SK-N-SH (cell line): ENCODE data around the gene FOXK2. TPM values are rescaled to one million over a fixed set of nuclear protein-coding genes. Genes with fewer than 3 reads are reported as not detected.
A peak's percentile ranks its signal among the peaks of the same experiment; 100 is the strongest.

Source experiments
- CTCF ChIA-PET: fragments of 300-600, 350-600 bp; formaldehyde crosslinking; extraction: SDS; loops from one replicate; lab custom pipeline; 2021; lab: Yijun Ruan, JAX
- POLR2A ChIA-PET: fragments of 350-600 bp; sonication (Branson Sonifier 250); formaldehyde crosslinking; extraction: SDS; loops from one replicate; lab custom pipeline; 2020; ENCODE audit warnings: antibody characterized with exemption, inconsistent platforms; lab: Yijun Ruan, JAX
- DNase-seq: peaks from one replicate; pipeline ENCODE4 v3.0.0; 2012
- H2AFZ ChIP-seq: fragments of 200-600 bp; sonication (generic); 2 replicates; pipeline ENCODE4 v1.8.1; 2016; ENCODE audit warnings: antibody characterized with exemption, mild to moderate bottlenecking, low read depth
- H3F3A ChIP-seq: fragments of 200-600 bp; sonication (generic); replicated peaks from 2 replicates; pipeline ENCODE3; 2016; ENCODE audit warnings: antibody characterized with exemption, mild to moderate bottlenecking; ENCODE audit not compliant: insufficient read depth
- H3K27ac ChIP-seq, 2 experiments: fragments of 200-500 bp in 1 of 2; fragments of 200-600 bp in 1 of 2; sonication (Bioruptor generic) in 1 of 2; sonication (generic), shearing (Covaris generic) in 1 of 2; 2 replicates each; pipeline versions ENCODE4 v1.5.1 to v1.6.1; 2014 to 2016; ENCODE audit warnings: low read depth in 2 of 2, inconsistent platforms in 1 of 2, low read length in 1 of 2, mild to moderate bottlenecking in 1 of 2, mixed read lengths in 1 of 2
- H3K27me3 ChIP-seq: fragments of 200-600 bp; sonication (generic), shearing (Covaris generic); 2 replicates; pipeline ENCODE4 v1.6.1; 2016; ENCODE audit warnings: mixed run types; ENCODE audit not compliant: insufficient read depth
- H3K36me3 ChIP-seq, 2 experiments: fragments of 200-500 bp in 1 of 2; fragments of 200-600 bp in 1 of 2; sonication (Bioruptor generic) in 1 of 2; sonication (generic) in 1 of 2; replicated peaks in 1 of 2; 2 replicates each; pipeline versions ENCODE3 to v1.5.1; 2014 to 2016; ENCODE audit warnings: low read length in 1 of 2, mild to moderate bottlenecking in 1 of 2; ENCODE audit not compliant: insufficient read depth in 2 of 2, control insufficient read depth in 1 of 2
- H3K4me1 ChIP-seq, 2 experiments: fragments of 200-500 bp in 1 of 2; fragments of 200-600 bp in 1 of 2; sonication (Bioruptor generic) in 1 of 2; sonication (generic), shearing (Covaris generic) in 1 of 2; 2 replicates each; pipeline versions ENCODE4 v1.5.1 to v1.6.1; 2014 to 2016; ENCODE audit warnings: low read depth in 1 of 2, low read length in 1 of 2, mixed run types in 1 of 2; ENCODE audit not compliant: insufficient read depth in 2 of 2, control insufficient read depth in 1 of 2
- H3K4me2 ChIP-seq: fragments of 200-600 bp; sonication (generic), shearing (Covaris generic); 2 replicates; pipeline ENCODE4 v1.6.1; 2017; ENCODE audit warnings: mixed run types
- H3K4me3 ChIP-seq, 2 experiments: fragments of 200-500 bp in 1 of 2; fragments of 200-600 bp in 1 of 2; sonication (Bioruptor generic) in 1 of 2; sonication (generic), shearing (Covaris generic) in 1 of 2; 2 replicates each; pipeline versions ENCODE4 v1.5.1 to v1.8.1; 2014 to 2016; ENCODE audit warnings: low read depth in 2 of 2, inconsistent platforms in 1 of 2, low read length in 1 of 2, mild to moderate bottlenecking in 1 of 2, mixed read lengths in 1 of 2, moderate library complexity in 1 of 2
- H3K79me2 ChIP-seq: fragments of 200-600 bp; sonication (generic); 2 replicates; pipeline ENCODE4 v1.8.1; 2017; ENCODE audit warnings: mild to moderate bottlenecking; ENCODE audit not compliant: insufficient read depth
- H3K9ac ChIP-seq: fragments of 200-600 bp; sonication (generic); 2 replicates; pipeline ENCODE4 v1.6.1; 2017; ENCODE audit warnings: mixed run types
- H3K9me2 ChIP-seq: fragments of 200-600 bp; sonication (generic); 2 replicates; pipeline ENCODE4 v1.6.1; 2017; ENCODE audit warnings: mixed run types
- H3K9me3 ChIP-seq: fragments of 200-600 bp; sonication (generic); 2 replicates; pipeline ENCODE4 v1.6.1; 2017; ENCODE audit warnings: mixed run types, mild to moderate bottlenecking, moderate library complexity
- H4K20me1 ChIP-seq: fragments of 200-600 bp; sonication (generic); 2 replicates; pipeline ENCODE4 v1.6.1; 2017; ENCODE audit warnings: mild to moderate bottlenecking, mixed run types; ENCODE audit not compliant: insufficient read depth
- CHD2 ChIP-seq: fragments of 150-350 bp; IDR thresholded peaks from 2 replicates; pipeline ENCODE4 v1.6.1; 2018; ENCODE audit warnings: low read length; ENCODE audit not compliant: partially characterized antibody
- EZH2phosphoT487 ChIP-seq: fragments of 200-600 bp; sonication (generic); IDR thresholded peaks from 2 replicates; pipeline ENCODE4 v1.6.1; 2017; ENCODE audit warnings: low read depth, mixed run types, mild to moderate bottlenecking, antibody characterized with exemption, moderate library complexity, borderline replicate concordance
- FOSL2 ChIP-seq: IDR thresholded peaks from 2 replicates; pipeline ENCODE4 v1.4.0; 2012; ENCODE audit warnings: low read depth, mild to moderate bottlenecking, moderate library complexity, borderline replicate concordance
- GABPA ChIP-seq: IDR thresholded peaks from 2 replicates; pipeline ENCODE4 v1.4.0; 2012; ENCODE audit warnings: low read depth, mild to moderate bottlenecking
- GATA2 ChIP-seq: sonication (generic); formaldehyde crosslinking; IDR thresholded peaks from 2 replicates; pipeline ENCODE4 v1.5.0; 2020; ENCODE audit warnings: mild to moderate bottlenecking, missing genetic modification reagents
- JUND ChIP-seq: IDR thresholded peaks from 2 replicates; pipeline ENCODE4 v1.4.0; 2012
- MEF2A ChIP-seq: IDR thresholded peaks from 2 replicates; pipeline ENCODE4 v1.4.0; 2012; ENCODE audit warnings: low read depth, borderline replicate concordance
- MXI1 ChIP-seq: IDR thresholded peaks from 2 replicates; pipeline ENCODE4 v1.6.1; 2012; ENCODE audit warnings: mild to moderate bottlenecking, low read depth, low read length, improper control_type of control experiment
- NFIC ChIP-seq: IDR thresholded peaks from 2 replicates; pipeline ENCODE4 v1.4.0; 2012; ENCODE audit warnings: borderline replicate concordance
- RAD21 ChIP-seq: IDR thresholded peaks from 2 replicates; pipeline ENCODE4 v1.6.1; 2012; ENCODE audit warnings: mild to moderate bottlenecking, low read length
- RFX5 ChIP-seq: IDR thresholded peaks from 2 replicates; pipeline ENCODE4 v1.6.1; 2012; ENCODE audit warnings: mild to moderate bottlenecking, improper control_type of control experiment, low read length
- SMC3 ChIP-seq: IDR thresholded peaks from 2 replicates; pipeline ENCODE4 v1.6.1; 2012; ENCODE audit warnings: low read depth, low read length, improper control_type of control experiment
- TAF1 ChIP-seq: IDR thresholded peaks from 2 replicates; pipeline ENCODE4 v1.6.1; 2012; ENCODE audit warnings: low read depth, mild to moderate bottlenecking, low read length, moderate library complexity, borderline replicate concordance
- TCF12 ChIP-seq: IDR thresholded peaks from 2 replicates; pipeline ENCODE4 v1.4.0; 2012
- YY1 ChIP-seq: IDR thresholded peaks from 2 replicates; pipeline ENCODE4 v1.4.0; 2012; ENCODE audit warnings: low read depth, mild to moderate bottlenecking
- ZBTB33 ChIP-seq: IDR thresholded peaks from 2 replicates; pipeline ENCODE4 v1.4.0; 2012; ENCODE audit warnings: low read depth, borderline replicate concordance
- WGBS: methylation state at CpG from one replicate; pipeline ENCODE4 v1.1.6; 2017; ENCODE audit warnings: low lambda C conversion rate; 5-methylcytosine and 5-hydroxymethylcytosine counted together
- polyA plus RNA-seq, 3 experiments: library from polyadenylated mRNA; depleted of rRNA; stranded (reverse); fragments of >200 nt; gene quantifications; 2 replicates each; pipeline ENCODE4 v1.2.3, GENCODE V29; 2012
- TF ChIP-seq, protein P1 (sequence below): IDR thresholded peaks from 2 replicates; pipeline ENCODE4; 2012

Gene FOXK2
- polyA plus RNA-seq, 1 of the 3 experiments (the other 2 are of a cell fraction): 36.4 TPM

- no peak overlapping the region for H3K9ac ChIP-seq
- no peak overlapping the region for H3K4me3 ChIP-seq
- no peaks in the 10 kb centered on the region; a peak in 2 of 4 replicates for H3K4me1 ChIP-seq
- H3K9me3 ChIP-seq: no peaks in the 10 kb centered on the region
- CTCF ChIA-PET: interaction anchor here (1.5 to 4.2 kb wide), 3 partner anchors 12 to 15 kb away, joined by 3 to 26 read pairs (median 21); no protein-coding TSS in a partner anchor
- peaks cover 62% of the 10 kb centered on the region for H4K20me1 ChIP-seq
- H3F3A ChIP-seq: no peaks in the 10 kb centered on the region
- H3K27me3 ChIP-seq: no peaks in the 10 kb centered on the region
- TF ChIP-seq JUND (no peak), FOSL2 (no peak), GABPA (no peak), NFIC (no peak), RFX5 (no peak), CHD2 (no peak), SMC3 (no peak), ZBTB33 (no peak), YY1 (no peak), TAF1 (no peak), MEF2A (no peak), RAD21 (no peak), TCF12 (no peak), EZH2phosphoT487 (no peak), MXI1 (no peak), GATA2 (CRISPR knock-in tag) (no peak)
- TF ChIP-seq, protein P1, sequence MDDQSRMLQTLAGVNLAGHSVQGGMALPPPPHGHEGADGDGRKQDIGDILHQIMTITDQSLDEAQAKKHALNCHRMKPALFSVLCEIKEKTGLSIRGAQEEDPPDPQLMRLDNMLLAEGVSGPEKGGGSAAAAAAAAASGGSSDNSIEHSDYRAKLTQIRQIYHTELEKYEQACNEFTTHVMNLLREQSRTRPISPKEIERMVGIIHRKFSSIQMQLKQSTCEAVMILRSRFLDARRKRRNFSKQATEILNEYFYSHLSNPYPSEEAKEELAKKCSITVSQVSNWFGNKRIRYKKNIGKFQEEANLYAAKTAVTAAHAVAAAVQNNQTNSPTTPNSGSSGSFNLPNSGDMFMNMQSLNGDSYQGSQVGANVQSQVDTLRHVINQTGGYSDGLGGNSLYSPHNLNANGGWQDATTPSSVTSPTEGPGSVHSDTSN: no peak
- H3K79me2 ChIP-seq: peaks cover 98% of the 10 kb centered on the region
- DNase-seq: peak; percentile 20
- H3K9me2 ChIP-seq: no peaks in the 10 kb centered on the region
- POLR2A ChIA-PET: no interaction called here
- H2AFZ ChIP-seq: no peak overlapping the region
- WGBS: 95% methylated on average over 18 of the region's 18 CpGs
- no peak overlapping the region for H3K27ac ChIP-seq
- H3K4me2 ChIP-seq: no peak overlapping the region
- H3K36me3 ChIP-seq: peaks cover 36 to 40% of the 10 kb centered on the region in 2 experiments
These were observed 46.8 kb downstream of the FOXK2 start for GRCh38 chr17:82566129-82566960.
